ENCODE measurements around the gene CHID1. TPM values are rescaled to one million over a fixed set of nuclear protein-coding genes. Genes with fewer than 3 reads are reported as not detected.

Gene CHID1
- total and polyA plus RNA-seq, 2 of the 4 experiments (the other 2 are of a cell fraction) = 34.2 to 121 TPM

GRCh38 chr11:882596-882995 is 28.0 kb downstream of the CHID1 start:
- no peak overlapping the region for H4K8ac ChIP-seq (ENCODE audit: low read depth in 2 of 2, low read length in 2 of 2)
- no peak overlapping the region for H2BK5ac ChIP-seq (ENCODE audit: low read depth, low read length, poor library complexity, severe bottlenecking)
- H2AK5ac ChIP-seq (ENCODE audit: low read depth, low read length) = no peak overlapping the region
- no peak overlapping the region for H3K23ac ChIP-seq (ENCODE audit: low read depth, low read length)
- no peak overlapping the region for H4K5ac ChIP-seq (ENCODE audit: low read depth, low read length)
- H4K91ac ChIP-seq (ENCODE audit: insufficient read depth, low read depth, low read length) = no peak overlapping the region
- BruUV-seq (replicated peaks) = no TSS peak
- no peak overlapping the region for H2AK9ac ChIP-seq (replicated peaks; ENCODE audit: low read depth, low read length, poor library complexity)
- ATAC-seq (ENCODE audit: low read depth) = peak; percentile 28; the same call in 1 of the 2 replicates
- no peak overlapping the region for H3K56ac ChIP-seq (ENCODE audit: extremely low read depth, insufficient read depth, low read length)
- no peak overlapping the region for H3K4ac ChIP-seq (ENCODE audit: low read depth, low read length)
- H4K20me1 ChIP-seq (ENCODE audit: insufficient read depth, low read length) = no peaks in the 10 kb centered on the region
- no peak overlapping the region for H3K18ac ChIP-seq (ENCODE audit: low read depth, low read length)
- H3K36me3 ChIP-seq (ENCODE audit: control insufficient read depth, insufficient read depth, low read length) = peaks cover 23% of the 10 kb centered on the region
- intact Hi-C loops (cut with micrococcal nuclease) (no loop called here), dilution Hi-C loops (cut with HindIII; ENCODE audit: low sequenced_read_pairs, unreplicated experiment) (no loop called here), in situ Hi-C loops (cut with MboI; ENCODE audit: low sequenced_read_pairs) (no loop called here)
- ChIA-PET CTCF (no interaction called here), POLR2A (ENCODE audit: unreplicated experiment) (no interaction called here)
- H3K4me2 ChIP-seq (ENCODE audit: low read depth, low read length) = no peak overlapping the region
- H3K27ac ChIP-seq (ENCODE audit: insufficient read depth, low read length) = no peak overlapping the region
- H3K27me3 ChIP-seq (ENCODE audit: control insufficient read depth, insufficient read depth, low read length) = no peaks in the 10 kb centered on the region
- TF ChIP-seq RAD21 (IDR thresholded peaks at IDR 0.05; ENCODE audit: low read length) (no peak), SMC3 (IDR thresholded peaks at IDR 0.05; ENCODE audit: low read depth, low read length) (no peak), ELK1 (IDR thresholded peaks at IDR 0.05; ENCODE audit: borderline replicate concordance, low read depth, low read length) (no peak), FOS (IDR thresholded peaks at IDR 0.05; ENCODE audit: low read depth, low read length) (no peak), BHLHE40 (IDR thresholded peaks at IDR 0.05; ENCODE audit: low read depth, low read length) (no peak), POLR2A (IDR thresholded peaks at IDR 0.05; ENCODE audit: low read depth, low read length) (no peak), NFE2L2 (IDR thresholded peaks at IDR 0.05; ENCODE audit: low read depth, low read length) (no peak), USF2 (IDR thresholded peaks at IDR 0.05; ENCODE audit: low read depth, low read length) (no peak), CHD1 (IDR thresholded peaks at IDR 0.05; ENCODE audit: low read depth, low read length) (no peak), CEBPB (IDR thresholded peaks at IDR 0.05; ENCODE audit: low read depth, low read length) (no peak), MAFK (IDR thresholded peaks at IDR 0.05; ENCODE audit: low read depth, low read length) (no peak), RFX5 (IDR thresholded peaks at IDR 0.05; ENCODE audit: low read depth, low read length) (no peak), CTCF (conservative IDR thresholded peaks at IDR 0.05; ENCODE audit: low read depth, low read length) (no peak), MXI1 (IDR thresholded peaks at IDR 0.05; ENCODE audit: borderline replicate concordance, low read depth, low read length) (no peak), RCOR1 (IDR thresholded peaks at IDR 0.05; ENCODE audit: insufficient replicate concordance, low read length) (no peak), MAZ (IDR thresholded peaks at IDR 0.05; ENCODE audit: borderline replicate concordance, low read depth, low read length) (no peak)
- no peak overlapping the region for H3K4me3 ChIP-seq (ENCODE audit: insufficient read depth, low read depth, low read length)
- H3K79me1 ChIP-seq (ENCODE audit: low read depth in 1 of 2, low read length in 2 of 2) = no peaks in the 10 kb centered on the region
- no peak overlapping the region for H2BK120ac ChIP-seq (ENCODE audit: low read depth, low read length)
- WGBS, 2 experiments (ENCODE audit: extremely low coverage in 2 of 2, insufficient read length in 1 of 2) = 100% methylated on average over 2 of the region's 14 CpGs; no CpG with 5 or more reads in 1 of the 2 experiments
- H3K14ac ChIP-seq (replicated peaks; ENCODE audit: low read depth, low read length) = no peak overlapping the region
- H3K9me1 ChIP-seq (ENCODE audit: insufficient read depth, low read length) = no peaks in the 10 kb centered on the region
- no peak overlapping the region for H2BK15ac ChIP-seq (ENCODE audit: low read depth, low read length)
- H2AFZ ChIP-seq (replicated peaks; ENCODE audit: low read length, poor library complexity) = no peak overlapping the region
- no peak for DNase-seq
- no peaks in the 10 kb centered on the region for H3K9me3 ChIP-seq (ENCODE audit: control insufficient read depth, insufficient read depth, low read length)
- no peak overlapping the region for H2BK20ac ChIP-seq (ENCODE audit: low read depth, low read length)
- no peak overlapping the region for H3K9ac ChIP-seq (ENCODE audit: low read depth, low read length)
- no peaks in the 10 kb centered on the region for H3K4me1 ChIP-seq (ENCODE audit: control insufficient read depth, insufficient read depth, low read length)
